ACHN (cell line): ENCODE measurements around the gene MYH4.

ENCODE experiments used
- DNase-seq: peaks from one replicate; pipeline ENCODE4 v3.0.0-alpha.2; 2015
- in situ Hi-C: cut with HindIII; loops from 2 replicates; pipeline ENCODE4 v1.10.0; 2017; ENCODE audit warnings: low sequenced_read_pairs, low pct_ligation_motif_present, low pct_unique_long_range_greater_than_20kb

Gene MYH4

DNA sequence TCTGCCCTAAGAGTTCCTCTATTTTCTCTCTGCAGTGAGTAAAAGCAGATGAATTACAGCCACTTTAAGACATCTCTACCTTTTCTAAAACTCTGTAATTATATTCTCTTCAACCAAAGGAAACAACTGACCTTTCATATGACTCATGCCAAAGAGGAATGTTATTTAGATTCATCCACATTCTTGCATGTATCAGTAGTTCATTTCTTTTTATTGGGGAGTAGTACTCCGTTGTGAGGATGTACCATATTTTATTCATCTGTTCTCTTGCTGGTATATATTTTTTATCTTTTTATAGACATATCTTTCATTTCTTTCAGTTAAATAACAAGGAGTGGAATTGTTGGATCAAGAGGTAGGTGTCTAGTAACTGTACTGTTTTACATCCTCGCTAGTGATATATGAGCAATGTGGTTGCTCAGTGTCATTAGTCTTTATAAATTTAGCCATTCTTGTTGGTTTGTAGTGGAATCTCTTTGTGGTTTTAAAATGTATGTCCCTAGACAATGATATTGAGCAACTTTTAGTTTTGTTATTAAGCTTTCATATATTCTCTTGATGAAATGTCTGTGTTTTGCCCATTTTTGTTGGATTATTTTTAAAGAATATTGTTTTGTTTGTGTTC lies 39.8 kb downstream of the MYH4 start:
- in situ Hi-C loops: no loop called here
- no peak for DNase-seq

DNA sequence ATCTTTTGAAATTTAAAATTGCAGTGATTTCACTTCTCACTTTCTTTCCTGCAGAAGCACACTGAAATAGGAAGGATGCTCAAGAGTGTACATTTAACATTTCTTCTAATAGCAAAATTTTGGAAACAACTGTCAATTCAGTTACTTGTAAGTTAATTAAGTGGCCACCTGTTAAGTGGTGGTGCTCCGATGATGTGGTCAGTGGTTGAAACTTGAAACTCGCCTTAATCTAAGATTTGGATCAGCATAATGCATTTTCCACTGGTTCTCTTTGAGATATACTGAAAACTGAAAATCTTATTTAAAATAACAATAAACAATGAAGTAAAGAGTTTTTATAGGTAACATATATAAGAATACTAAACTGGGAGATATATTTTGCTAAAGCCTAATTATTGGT lies 40.6 kb downstream of the MYH4 start:
- no peak for DNase-seq
- in situ Hi-C loops: no loop called here

DNA sequence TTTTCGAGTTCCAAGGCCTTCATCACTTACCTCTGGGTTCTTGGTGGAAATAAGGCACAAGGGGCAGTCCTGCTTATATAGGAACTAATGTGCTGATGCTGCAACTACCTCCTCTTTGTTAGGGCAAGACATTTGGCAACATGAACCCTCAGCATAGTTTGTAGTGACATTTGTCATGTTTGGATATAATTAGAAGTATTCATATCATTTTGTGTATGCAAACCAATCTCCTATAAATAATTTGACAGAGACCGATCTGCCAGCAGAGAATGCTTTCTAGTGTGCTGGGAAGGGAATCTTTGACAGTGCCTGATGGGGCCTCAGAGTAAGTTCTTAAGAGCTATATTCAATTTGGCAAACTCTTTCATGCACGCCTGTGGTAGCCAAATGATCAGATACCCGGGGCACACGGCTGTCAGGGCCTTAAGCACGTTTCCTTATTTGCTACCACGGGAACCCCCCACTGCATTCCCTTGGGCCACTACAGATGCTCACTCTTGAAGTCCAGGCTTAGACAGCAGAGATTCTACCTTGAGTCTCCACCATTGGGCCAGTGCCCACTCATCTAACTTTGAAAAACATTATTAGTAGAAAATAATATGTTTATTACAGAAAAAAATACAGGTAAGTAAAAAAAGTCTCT lies 47.3 kb downstream of the MYH4 start, which contains the start of gene MYH8:
Gene MYH8 (minus strand): TSS at position 51 of the 643 bp plus-strand sequence. CDS start 1,723 bp downstream, outside the sequence.
- in situ Hi-C loops: no loop called here
- DNase-seq: no peak

DNA sequence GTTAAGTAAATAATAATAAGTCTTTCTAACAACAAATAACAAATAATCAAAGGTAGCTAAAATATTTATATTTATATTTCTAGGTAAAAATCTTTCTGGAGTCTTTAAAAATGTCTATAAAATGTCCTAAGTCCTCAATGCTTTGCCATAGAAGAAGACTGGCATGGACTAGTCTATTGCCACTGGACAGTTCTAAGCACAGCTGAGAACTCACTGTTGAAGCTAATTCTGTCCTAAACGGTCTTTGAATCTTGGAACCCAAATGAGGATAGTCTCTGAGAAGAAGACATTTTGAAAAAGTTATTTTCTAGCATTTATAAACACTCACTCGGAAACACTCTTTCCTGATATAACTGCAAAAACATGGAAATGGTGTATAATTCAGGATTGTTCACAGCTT lies 48.1 kb downstream of the MYH4 start:
- in situ Hi-C loops: no loop called here
- no peak for DNase-seq

DNA sequence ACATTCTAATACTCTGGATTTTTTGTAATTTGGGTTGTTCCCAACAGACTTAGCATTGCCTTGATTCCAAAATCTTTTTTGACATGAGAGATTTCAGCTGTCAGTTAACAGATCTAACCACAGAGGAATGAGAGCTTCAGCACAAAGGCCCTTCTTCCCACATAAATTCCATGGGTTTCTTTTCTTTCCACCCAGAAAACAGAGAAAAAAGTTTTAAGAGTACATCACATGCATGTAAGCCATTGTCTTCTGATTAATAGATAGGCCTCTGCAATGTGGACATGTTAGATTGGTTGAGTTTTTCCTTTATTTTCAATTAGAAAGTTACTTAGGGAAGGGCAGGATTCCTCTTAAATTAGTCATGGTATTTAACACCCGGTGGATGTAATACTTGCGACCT lies 48.5 kb downstream of the MYH4 start:
- DNase-seq: no peak
- in situ Hi-C loops: no loop called here

DNA sequence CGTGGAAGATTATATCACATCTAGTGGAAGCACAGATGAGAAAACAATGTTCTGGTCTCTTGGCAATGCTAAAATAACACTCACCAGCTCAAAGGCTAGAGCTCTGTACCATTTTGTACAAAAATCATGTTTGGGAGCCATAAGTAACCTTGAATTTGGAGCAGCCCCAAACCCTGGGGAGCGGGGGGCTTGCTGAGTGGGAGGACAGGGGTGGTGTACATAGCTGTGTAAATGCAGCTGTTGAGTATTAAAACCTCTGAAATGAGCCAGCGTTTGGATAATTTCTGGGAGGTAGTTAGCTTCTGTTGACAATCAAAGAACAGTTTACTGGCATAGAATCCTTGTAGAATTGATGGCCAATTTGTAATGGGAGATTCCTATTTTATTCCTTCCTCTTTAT lies 51.9 kb downstream of the MYH4 start:
- no peak for DNase-seq
- in situ Hi-C loops: no loop called here

DNA sequence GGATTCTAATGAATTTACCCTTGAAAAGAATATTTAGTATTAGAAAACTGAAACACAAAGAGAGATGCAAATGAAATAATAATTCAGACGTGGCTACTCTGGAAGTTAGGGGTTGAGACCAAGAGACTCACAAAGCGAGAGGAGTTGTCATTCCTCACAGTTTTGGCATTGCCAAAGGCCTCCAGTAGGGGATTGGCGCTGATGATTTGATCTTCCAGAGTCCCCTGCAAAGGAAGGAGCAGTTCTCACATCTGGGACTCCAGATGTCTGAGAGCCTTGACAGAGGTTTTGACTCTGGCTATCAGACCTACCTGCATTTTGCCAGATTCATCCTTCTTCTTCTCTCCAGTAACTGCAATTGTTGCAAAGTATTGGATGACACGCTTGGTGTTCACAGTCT lies 54.2 kb downstream of the MYH4 start:
- in situ Hi-C loops: no loop called here
- DNase-seq: no peak

DNA sequence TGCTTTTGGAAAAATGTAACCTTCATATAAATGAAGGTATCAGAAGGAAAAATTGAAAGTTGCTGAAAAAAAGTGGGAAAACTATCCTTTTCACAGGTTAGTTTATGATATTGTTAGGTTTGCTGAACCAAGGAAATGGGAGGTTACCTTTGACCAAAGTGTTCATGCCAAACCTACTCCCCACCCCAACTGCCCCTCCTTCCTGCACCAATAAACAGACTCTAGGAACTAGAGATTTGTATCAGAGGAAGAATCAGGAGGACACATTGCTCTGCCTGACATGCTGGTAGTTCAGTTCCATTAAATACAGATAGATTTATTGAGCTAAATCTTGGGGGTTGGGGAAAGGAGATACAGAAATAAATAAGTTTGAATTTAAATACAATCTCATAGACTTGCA lies 65.8 kb downstream of the MYH4 start:
- in situ Hi-C loops: no loop called here
- no peak for DNase-seq

DNA sequence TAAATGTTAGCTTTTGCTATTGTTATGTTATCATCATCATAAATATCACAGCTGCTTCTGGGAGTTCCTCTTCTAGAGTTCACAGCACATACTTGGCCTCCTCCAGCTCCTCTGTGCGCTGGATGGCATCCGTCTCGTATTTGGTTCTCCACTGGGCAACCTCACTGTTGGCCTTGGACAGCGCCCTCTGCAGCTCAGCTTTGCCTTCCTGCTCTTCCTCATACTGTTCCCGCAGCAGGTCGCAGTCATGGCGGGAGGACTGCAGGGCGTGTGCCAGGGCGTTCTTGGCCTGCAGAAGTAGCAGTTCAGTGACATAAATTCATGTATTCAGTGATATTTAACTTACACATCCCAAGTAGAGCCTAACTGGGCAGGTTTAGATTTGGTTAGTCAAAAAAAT lies 71.0 kb downstream of the MYH4 start:
- no peak for DNase-seq
- in situ Hi-C loops: no loop called here

DNA sequence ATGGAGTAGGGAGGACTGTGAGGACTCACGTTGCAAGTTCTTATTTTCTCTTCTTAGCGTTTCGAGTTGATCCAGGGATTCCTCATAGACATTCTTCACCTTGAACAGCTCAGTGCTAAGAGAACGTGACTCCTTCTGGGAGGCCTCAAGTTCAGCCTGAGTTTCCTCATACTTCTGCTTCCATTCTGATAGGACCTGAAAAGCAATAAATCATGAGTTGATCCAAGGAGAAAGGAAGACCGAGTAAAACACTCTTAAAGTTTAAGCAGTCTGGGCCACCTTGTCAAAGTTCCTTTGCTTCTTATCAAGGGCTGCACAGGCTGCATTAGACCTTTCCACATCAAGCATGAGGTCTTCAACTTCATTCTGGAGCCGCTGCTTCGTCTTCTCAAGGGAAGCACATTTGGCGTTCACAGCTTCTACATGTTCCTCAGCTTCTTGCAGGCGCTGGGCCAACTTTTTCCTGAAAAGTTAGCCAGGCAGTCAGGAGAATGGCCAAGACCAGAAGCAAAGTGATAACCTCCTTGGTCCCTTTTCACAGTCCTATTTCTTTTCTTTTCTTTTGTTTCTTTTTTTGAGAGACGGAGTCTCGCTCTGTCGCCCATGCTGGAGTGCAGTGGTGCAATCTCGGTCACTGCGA lies 72.7 kb downstream of the MYH4 start:
- in situ Hi-C loops: no loop called here
- no peak for DNase-seq

DNA sequence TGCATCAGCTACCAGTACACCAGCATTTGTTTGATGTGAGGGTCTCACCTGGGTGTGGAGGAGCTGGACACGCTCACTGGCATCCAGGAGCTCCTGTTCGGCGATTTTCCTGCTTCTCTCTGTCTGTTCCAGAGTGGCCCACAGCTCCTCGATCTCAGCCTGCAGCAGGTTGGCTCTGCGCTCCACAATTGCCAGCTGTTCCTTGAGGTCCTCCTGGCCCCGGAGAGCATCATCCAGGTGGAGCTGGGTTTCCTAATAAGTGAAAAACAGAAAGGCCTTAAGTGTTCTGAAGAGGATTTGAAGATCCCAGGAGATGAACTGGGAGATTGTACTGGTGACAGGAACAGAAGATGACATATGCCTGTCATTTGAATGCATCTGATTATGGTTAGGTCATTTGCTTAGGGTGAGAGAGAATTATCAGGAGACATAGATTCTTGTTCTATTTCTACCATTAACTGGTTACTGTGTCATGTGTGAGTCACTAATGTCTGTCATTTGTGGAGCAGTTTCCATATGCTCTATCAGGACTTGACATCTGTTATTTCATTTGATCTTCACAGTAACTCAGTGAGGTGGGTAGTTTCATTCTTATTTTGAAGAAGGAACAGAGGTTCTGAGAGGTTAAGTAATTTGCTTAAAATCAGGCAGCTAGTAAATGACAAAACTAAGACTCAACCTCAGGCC lies 75.0 kb downstream of the MYH4 start:
- in situ Hi-C loops: no loop called here
- DNase-seq: no peak
